Activated CD8-positive, alpha-beta memory T cell treated with anti-CD3 and anti-CD28 coated beads for 24 hours (primary cell): ENCODE data around the gene ZNF536.

ENCODE experiments used
- DNase-seq: peaks from one replicate; pipeline ENCODE4 v3.0.0-alpha.2; 2020

Gene ZNF536

DNA sequence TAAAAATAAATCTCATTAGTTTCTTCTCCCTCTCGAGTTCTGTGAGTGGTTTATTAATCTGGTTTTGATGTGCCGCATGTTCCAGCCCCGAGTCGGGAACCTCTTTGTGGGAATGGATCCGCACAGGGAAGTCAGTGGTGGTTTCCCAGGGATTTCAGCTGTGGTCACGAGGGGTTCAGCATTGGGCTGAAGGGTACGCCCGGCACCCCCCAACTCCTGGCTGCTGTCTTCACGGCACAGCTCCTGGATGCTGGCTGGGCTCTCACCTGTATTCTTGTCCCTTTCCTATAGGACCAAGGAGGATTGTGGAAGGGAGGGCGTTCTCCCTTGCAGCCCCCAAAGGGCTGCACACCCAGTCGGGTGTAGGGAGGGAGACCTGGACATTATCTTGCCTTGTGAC, 167.8 kb downstream of the ZNF536 start:
- DNase-seq = no peak

DNA sequence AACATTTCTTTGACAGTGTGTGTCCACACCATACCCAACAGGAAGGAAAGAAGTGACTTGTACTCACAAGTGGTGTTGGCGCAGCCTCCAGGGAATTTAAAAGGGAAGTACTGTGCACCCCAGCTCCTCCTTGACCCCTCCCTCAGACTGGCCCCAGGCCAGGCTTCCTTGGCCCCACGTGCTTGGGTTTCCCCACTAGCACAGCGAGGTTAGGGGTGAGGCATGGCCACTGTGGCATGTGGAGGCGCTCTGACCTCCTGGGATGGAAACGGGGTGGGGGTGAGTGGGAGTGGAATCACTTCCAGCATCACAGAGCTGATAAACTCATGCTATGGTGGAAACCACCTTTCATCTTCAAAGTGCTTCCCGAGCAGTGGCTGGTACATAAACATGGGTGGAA, 168.6 kb downstream of the ZNF536 start:
- DNase-seq = no peak

DNA sequence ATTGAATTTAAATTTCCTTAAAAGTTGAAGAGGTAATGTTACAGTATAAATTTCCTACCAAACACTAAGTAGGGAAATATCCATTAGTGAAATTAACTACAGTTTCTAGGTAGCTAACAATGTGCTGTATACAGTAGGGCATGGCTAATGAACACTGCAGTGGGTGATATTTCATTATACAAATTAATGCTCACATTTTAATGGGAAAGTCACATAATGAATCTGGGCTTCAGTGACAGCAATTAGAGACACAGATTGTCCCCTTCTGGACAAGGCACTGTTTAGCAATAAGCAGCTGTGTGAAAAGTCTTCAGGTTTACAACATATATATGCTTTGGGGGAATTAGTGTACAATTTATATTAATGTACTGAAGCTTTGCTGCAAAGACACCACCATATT, 169.4 kb downstream of the ZNF536 start:
- DNase-seq = no peak

DNA sequence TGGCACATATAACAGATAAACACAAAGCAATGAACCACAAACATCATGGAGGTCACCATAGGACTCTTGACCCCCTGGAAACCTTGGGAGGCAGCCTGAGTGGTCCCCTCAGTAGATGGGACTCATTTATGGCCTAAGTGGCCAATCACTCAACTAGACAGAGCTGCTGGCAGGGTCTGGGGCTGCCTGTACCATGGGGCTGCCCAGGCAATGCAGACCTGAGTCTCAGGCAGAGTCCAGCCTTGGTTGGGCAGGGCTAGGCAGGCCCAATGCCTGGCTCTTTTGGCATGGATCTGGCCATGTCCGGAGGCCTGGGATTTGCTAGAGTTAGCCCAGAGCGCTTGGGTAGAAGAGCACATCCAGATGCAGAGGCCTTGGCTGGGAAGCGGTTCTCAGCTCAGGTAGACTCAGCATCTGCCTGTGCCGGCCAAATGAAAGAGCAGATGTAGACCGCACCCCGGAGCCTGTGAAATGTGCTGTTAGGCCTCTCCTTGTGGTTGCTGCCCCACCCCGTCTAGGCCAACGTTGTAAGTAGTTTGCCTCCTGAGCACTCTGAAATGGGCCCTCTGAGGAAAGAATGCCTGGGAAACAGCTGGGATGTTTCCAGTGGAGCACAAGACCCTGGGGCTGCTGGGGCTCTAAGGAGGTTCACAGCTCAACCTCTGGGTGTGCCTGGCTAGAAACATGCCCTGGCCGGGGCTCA, 171.2 kb downstream of the ZNF536 start:
- DNase-seq = no peak

DNA sequence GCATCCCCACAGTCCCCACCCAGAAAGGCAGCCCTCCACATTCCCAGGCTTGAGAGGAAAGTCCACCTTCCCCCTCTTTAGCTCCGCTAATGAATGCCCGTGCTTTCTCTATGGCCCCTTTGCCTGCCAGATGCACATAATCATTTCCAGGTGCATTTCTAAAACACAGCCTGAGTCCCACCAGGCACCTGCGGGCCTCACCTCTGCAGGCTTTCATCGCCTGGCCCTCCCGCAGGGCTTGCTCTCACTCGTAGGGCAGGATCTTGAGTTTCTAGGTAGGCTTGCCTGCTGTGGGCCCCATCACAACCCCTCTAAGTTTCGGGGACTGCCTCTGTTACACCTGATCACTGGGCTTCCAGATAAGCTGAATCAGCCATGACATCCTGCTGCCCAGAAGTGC, 173.6 kb downstream of the ZNF536 start:
- no peak for DNase-seq

DNA sequence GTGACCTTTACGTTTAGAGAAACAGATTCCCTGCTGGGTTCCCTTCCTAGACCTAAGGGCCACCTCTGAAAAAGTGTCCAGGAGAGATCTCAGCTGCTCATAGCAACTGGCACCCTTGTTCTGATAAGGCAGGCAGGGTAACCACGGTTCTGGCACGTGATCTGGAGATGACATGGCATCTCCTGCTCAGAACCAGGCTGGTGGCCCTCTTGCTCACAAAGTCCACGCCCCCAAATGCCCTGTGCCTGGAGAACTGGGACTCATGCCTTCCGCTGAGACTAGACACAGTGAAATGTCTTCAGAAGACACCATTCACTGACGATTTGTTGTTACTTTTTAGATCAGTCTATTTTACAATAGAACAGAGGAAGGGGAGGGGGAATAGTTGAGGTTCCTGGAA, 174.1 kb downstream of the ZNF536 start:
- DNase-seq = no peak

DNA sequence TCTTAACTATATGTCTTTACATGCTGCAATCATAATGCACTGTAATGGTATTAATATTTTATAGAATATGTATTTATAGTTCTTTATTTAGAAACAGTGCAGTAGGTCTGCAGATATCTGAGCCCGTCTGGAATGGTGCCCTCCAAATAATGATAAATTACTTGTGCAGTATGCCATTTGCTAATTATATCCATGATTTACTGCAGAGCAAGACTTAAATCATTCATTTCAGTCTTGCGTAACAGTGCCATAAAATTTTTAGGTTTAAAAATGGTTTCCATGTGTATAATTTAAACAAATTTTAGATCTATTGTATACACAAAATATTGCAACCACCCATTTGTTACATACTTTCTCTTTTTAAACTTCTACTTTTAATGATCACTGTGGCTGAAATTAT, 175.1 kb downstream of the ZNF536 start:
- DNase-seq = no peak

DNA sequence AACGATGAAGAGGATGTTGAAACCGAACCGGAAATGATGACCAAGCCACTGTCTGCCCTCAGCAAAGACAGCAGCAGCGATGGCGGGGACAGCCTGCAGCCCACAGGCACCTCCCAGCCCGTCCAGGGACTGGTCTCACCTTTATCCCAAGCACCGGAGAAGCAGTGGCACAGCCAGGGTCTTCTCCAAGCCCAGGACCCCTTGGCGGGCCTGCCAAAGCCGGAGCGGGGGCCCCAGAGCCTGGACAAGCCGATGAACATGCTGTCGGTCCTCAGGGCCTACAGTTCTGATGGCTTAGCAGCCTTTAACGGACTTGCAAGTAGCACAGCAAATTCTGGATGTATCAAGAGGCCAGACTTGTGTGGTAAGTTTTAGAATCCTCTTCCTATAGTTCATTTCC, 177.0 kb downstream of the ZNF536 start:
- DNase-seq = no peak

DNA sequence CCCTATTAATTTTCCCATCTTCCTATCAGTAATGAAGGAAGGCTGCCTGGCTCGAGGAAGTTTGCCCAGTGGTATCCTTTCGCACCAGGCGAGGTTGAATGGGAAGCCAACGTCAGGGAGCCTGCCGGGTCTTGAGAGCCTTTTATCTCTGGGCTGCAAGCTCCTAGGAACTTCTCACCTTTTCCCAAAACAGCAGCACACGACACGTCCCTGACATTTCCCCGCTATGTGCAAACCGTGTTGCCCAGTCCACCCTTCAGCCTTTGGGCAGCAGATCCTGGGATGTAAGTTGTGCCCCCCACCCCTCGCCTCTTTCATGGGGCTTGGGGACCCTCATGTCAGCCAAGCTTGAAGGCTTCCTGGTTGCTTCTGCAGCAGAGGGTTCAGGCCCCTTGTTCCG, 179.1 kb downstream of the ZNF536 start:
- no peak for DNase-seq

DNA sequence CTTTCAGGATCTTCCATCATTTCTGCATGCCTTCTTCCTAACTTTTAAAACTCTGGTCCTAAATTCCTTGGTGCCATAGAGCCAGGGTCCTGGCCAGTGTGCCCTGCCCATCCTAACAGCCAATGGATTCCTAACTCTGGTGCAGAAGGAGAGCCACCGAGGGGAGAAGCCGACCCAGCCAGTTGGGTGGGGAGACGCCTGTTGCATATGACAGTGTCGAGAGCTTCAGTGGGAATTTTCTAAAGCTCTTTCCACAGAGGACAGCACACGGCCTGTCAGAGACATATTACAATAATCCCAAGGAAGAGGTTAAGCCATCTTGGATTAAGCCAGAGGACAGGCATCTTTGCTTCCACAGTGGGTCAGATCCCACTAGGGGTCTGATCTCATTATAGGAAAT, 180.4 kb downstream of the ZNF536 start:
- DNase-seq = no peak

DNA sequence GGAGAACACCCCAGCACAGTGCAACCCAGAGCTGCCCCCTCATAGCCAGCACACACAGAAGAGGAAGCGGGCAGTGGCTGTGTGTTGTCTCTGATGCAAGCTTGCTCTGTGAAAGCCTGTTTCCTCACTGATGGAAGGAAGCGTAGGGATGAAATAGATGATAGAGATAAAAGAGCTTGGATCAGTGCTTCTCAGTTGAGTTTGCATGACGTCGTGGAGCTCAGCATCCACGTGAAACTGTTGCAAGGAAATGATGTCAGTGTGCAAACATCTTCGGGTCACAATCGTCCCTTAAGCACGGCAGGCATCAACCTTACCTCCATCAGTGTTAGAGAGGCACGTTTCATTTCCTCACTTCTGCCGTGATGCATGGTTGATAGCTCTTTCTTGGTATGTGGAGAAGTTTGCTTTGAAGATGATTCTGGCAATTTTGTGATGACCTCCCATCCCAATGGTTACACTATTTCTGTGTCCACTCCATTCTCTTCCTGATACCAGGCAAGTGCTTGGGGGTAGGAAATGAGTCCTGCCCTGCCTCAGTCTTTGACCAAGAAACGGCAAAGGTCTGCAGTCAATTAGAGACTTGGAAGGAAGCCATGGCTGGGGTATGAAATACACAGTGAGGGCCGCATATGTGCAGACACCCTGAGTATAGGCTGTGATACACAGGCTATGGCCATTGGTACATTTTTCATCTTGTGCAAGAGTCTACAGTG, 183.0 kb downstream of the ZNF536 start:
- DNase-seq = no peak

DNA sequence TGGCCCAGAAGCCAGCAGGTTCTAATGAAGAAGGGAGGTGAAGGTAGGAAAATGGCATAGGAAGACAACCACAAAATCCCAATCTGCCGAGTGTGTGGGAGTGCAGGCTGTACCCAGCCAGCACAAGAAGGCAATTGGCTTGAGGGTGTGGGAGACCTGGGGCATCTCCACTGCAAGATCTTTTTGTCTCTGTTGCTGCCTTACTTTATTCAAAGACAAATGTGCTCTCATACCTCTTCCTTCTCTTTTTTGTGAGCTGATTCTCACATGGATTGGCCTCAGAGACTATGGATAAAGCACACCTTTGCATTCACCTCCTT, 183.6 kb downstream of the ZNF536 start:
- no peak for DNase-seq

DNA sequence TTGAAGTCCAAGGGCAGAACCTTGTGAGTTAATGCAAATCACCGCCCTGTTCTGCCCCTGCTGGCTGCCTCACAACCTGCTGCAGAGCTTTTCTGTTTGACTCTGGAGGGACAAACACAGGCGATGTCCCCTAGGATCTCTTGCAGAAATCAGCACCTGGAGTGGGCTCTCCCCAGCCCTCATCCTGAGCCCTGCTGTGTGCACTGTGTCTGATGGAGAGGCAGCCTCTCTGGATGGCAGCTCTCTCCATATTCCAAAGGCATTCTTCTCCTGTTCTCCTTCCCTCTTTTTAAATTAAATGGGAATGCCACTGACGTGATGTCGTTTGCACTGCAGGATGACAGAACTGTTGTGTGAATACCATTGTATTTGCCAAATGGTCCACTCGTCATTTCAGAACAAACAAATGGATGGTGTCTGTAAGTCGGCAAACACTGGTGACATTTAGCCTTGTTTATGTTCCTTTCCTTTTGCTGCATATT, 184.1 kb downstream of the ZNF536 start:
- DNase-seq = no peak

DNA sequence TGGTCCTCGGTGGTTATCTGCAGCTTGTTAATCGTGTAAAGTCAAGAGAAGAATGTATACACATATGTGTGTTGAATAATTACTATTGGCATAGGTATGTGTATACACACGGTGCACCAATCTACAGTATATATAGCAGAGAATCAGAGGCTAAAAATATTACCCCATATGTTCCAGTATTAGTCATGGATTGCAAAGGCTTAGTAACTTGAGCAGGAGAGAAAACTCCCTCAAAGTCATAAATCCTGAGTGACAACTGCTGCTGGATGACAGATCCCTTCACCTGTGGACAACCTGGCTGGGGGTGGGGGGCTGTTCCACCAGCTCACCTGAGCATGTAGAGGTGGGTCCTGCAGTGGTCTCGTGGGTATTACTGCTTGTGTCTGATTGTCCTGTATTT, 185.0 kb downstream of the ZNF536 start:
- no peak for DNase-seq

DNA sequence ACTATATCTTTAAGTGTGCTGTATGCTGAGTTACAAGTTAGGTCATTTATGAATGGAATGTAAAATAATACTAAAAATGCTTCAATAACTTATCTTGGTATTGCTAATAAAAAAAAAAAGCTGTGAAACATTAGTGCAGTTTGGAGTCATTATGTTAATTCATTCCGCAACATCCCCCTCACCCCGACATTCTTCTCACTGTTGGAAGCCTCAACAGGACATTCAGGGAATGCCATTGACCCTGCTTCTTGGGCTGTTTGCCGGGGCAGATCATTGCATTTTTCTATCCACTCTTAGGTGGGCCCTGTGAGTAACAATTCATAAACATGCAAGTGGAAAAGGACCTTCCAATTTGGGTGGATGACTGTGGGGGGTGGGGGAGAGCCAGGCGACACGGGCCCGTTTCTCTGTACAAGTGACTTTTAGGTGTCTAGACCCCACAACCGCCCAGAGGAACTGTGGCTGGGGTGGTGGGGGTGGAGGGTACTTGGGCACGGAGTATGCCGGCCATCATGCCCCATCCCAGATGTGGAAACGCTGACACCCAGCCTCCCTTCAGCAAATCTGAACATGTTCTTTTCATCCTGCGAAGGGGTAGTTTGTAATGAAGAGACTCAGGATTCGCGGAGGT, 185.9 kb downstream of the ZNF536 start:
- DNase-seq = no peak

DNA sequence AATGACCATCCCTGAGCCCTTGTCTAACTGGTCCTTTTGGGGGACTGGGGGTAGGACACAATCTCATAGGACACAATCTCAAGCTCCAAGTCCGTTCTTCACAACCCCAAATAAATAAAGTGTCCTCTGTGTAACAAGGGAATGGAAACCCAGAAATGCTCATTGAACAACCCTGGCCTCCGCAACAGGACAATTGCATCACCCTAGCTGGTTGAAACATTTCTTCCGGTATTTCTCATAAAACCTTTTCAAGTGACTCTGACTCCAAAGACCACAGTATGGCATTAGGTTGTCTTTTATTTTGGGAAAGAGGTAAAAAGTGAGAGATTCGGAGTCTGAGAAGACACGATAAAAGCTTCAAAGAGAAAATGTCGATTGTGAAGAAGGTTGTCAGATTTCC, 186.6 kb downstream of the ZNF536 start:
- no peak for DNase-seq

DNA sequence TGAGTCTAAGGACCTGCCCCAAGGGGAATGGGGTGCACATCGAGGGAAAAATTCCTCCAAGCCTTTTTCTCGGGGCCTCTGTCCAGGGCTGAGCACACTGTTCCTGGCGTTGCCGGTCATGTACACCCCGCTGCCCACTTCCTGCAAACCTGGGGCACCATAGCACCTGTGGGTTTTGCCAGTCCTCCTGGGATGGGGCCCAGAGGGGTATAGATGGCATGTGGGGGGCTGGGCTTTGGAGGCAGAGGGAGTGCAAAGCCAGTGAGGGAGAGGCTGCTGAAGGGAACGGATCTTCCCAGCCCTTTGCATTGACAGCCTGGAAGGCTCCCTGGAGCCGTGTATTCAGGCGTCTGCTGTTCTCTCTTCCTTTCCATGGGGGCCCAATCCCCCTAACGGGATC, 187.3 kb downstream of the ZNF536 start:
- no peak for DNase-seq

DNA sequence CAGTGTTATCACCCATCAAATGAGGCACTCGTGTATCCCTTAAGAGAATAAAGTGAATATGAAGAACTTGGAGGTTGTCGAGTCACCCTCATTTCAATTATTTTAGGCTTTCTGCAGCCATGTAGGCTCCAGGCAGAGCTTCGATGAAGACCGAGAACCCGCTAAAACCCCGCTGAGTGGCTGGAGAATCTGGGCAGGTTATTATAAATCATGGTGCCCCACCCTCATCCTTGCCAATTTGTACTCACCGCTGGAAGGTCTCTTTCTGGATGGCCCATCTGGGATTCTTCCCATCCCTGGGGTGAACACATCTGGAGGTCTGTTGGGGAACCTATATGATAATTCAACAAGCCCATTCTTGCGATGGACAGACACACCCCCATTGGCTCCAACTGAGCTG, 190.8 kb downstream of the ZNF536 start:
- DNase-seq = no peak

DNA sequence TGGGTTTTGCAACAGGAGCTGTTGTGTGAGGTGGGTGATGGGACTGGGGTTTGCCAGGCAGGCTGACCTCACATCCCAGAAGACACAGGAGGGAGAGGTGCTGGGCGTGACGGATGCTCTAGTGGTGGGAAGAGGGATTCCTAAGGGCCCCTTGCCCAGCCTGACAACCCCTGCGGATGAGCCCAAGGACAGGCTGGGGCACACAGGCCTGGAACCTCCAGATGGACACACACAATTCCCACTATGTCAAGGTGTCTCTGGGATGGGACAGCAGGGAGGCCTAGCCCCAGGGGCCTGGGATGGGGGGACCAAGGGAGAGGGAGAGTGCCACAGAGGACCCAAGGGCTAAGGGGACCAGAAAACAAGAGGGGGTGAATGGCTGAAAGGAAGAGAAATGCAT, 191.5 kb downstream of the ZNF536 start:
- no peak for DNase-seq

DNA sequence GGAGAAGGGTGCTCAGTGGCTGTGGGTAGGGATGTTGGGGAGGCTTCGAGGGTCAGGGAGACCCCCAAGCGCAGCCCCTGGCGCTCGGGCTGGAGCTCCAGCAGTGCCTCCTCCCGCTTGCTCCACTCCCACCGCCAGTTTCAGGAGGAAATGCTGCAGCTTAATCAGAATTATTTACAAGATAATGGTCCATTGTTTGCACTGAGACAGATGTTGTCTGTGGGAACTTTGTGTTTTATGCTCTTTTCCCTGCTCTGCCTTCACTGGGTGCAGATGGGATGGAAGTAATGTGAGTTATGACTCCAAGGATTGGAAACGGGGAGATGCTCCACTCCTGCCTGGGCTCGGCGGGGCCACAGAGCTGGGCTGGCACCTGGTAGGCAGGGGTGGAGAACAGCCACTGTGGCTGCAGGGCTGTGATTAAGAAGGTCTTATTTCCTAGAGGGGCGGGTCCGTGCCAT, 192.4 kb downstream of the ZNF536 start:
- no peak for DNase-seq

DNA sequence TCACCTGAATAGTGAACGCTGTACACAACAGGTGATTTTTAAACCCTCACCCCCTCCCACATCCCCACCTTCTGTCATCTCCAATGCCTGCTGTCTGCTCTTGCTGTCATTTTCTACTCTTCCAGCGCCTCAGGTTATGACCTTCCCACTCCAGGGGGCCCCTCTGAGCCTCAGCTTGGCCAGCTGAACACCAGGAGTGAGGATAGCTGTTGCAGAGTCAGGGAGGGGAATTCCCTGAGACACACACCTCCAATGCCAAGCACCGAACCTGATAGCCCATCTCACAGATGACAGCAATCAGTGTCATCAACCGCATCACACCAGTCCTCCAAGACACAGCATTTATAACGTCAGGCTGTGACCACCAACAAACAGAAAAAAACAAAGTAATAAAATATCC, 193.5 kb downstream of the ZNF536 start:
- no peak for DNase-seq

DNA sequence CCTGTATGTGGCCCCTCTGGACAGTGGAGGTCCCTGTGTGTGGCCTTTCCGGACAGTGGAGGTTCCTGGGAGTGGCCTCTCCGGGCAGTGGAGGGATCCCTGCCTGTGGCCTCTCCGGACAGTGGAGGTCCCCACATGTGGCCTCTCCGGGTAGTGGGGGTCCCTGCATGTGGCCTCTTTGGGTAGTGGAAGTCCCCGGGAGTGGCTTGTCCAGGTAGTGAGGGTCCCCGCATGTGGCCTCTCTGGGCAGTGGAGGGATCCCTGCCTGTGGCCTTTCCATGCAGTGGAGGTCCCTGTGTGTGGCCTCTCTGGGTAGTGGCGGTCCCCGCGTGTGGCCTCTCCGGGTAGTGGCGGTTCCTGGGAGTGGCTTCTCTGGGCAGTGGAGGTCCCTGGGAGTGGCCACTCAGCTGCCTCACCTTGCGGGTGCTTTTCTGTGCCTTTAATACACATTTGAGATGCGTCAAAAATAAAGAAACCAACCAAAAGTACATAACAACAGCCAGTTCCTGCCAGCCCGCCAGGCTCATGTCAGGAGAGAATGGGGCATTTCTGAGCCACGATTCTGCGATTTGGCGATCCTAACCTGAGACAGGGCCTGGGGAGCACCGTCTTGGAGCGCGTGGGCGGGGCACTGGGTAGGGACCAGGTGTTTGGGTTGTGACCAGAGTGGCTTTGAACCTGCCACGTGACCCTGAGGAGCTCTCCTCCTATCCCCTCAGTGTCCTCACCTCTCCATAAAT, 194.7 kb downstream of the ZNF536 start:
- DNase-seq = no peak

DNA sequence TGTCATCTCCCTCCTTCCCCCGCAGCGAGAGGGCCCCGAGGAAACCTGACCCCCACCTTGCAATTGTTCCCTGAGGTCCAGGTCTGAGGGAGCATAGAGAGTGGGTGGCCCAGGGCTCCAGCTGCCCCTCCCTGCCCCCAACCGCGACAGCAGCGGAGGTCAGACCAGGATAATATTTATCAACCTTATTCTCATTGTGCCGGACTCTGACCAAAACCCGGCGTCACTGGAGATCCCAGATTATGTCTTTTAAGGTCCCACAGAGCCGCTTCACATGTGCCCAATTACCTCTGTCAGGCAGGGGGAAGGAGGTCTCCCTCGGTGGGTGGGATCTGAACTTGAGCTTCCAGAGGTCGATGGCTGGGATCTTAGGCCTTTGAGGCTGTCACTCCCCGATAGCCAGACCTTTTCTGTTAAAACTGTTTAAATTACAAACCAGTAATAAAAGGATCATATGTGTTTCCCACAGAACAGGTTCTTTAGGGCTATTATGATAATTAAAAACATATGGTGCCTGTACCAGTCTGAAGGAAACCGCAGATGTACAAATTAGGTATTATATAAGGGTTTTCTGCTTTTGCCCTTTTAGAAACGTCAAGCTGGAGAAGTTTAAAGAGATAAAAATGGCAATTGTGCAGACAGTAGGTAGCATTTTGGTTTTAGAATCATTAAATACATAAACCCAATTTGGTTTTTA, 195.5 kb downstream of the ZNF536 start:
- no peak for DNase-seq
